Right lobe of liver (tissue), 6 donors: ENCODE results near the gene ERC2. TPM values are rescaled to one million over a fixed set of nuclear protein-coding genes. Genes with fewer than 3 reads are reported as not detected.
"Not testable (repeated sequence)": the region's sequence is repeated elsewhere in the genome, so short reads cannot be mapped to it uniquely, and the experiment has no call there.

ENCODE experiments used
- ATAC-seq, 4 donors: fragments of 200-7000 bp; cut with Tn5 transposase; one replicate each; pipeline ENCODE4 v1.9.1; 2020; ENCODE audit warnings: mild to moderate bottlenecking in 4 of 4, moderate library complexity in 4 of 4
- DNase-seq, 3 donors: peaks; one replicate each; pipeline ENCODE4 v3.0.0-alpha.2; 2020
- H3K27ac ChIP-seq, 3 donors: fragments of 200-600 bp; one replicate each; pipeline ENCODE4 v1.8.0; 2022
- H3K27me3 ChIP-seq, 2 donors: fragments of 200-600 bp; one replicate each; pipeline ENCODE4 v1.8.0; 2022
- H3K36me3 ChIP-seq, 4 donors: fragments of 200-600 bp; sonication (generic) in 1 of 4; one replicate each; pipeline versions ENCODE4 v1.5.1 to v1.8.0; 2017 to 2022; ENCODE audit warnings: control low read depth in 1 of 4
- H3K4me1 ChIP-seq, 4 donors: fragments of 200-600 bp; sonication (generic) in 1 of 4; one replicate each; pipeline versions ENCODE4 v1.5.1 to v1.8.0; 2017 to 2022; ENCODE audit warnings: control low read depth in 1 of 4
- H3K4me3 ChIP-seq, 3 donors: fragments of 200-600 bp; one replicate each; pipeline ENCODE4 v1.8.0; 2022
- H3K9me3 ChIP-seq, 4 donors: fragments of 200-600 bp; sonication (generic) in 1 of 4; one replicate each; pipeline versions ENCODE4 v1.5.1 to v1.8.0; 2017 to 2022; ENCODE audit warnings: control low read depth in 1 of 4
- CTCF ChIP-seq, 4 donors: fragments of 200-600 bp in 3 of 4; fragments of 450-650 bp in 1 of 4; IDR thresholded peaks; one replicate each; pipeline versions ENCODE4 v1.5.1 to v1.8.0; 2016 to 2022; ENCODE audit warnings: antibody characterized with exemption in 4 of 4, mild to moderate bottlenecking in 2 of 4
- POLR2A ChIP-seq: fragments of 450-650 bp; IDR thresholded peaks from one replicate; pipeline ENCODE4 v1.6.1; 2017; ENCODE audit warnings: antibody characterized with exemption, mild to moderate bottlenecking
- WGBS: methylation state at CpG from one replicate; pipeline ENCODE4 v1.1.6; 2018; ENCODE audit warnings: low coverage, low lambda C conversion rate; ENCODE audit not compliant: insufficient coverage; ENCODE audit errors: missing lambda C conversion rate; 5-methylcytosine and 5-hydroxymethylcytosine counted together
- intact Hi-C, 2 donors: fragments of 100-400 bp; cut with DNase I; formaldehyde crosslinking; loops; one replicate each; pipeline versions ENCODE4 v1.11.2 to v1.14.1; 2022
- long read RNA-seq: library from polyadenylated mRNA; unstranded; transcript quantifications from one replicate; pipeline ENCODE4 v2.0.0, GENCODE V29; 2019
- total RNA-seq, 6 experiments: library from RNA; depleted of rRNA in 2 of 6; stranded (reverse); fragments of >200 nt in 2 of 6; fragmentation: NEBNext Ultra II Directional in 3 of 6; extraction: Animal tissue kit (Norgen Biotek cat#: 25700) in 3 of 6; gene quantifications; one replicate each; pipeline versions ENCODE4 v1.1.0 to v1.2.4, GENCODE V29; 2016 to 2023
- donor health status: DM: no; HTN: yes; CAD: no.
- donor health status: DM: no; HTN: no; CAD: no.
- donor health status: DM: no; HTN: no; CAD: no.
- donor health status: DM: no; HTN: yes; CAD: no.
- donor health status: DM: no; HTN: yes; CAD: no.

The ERC2 gene
- not detected for total RNA-seq
- long read RNA-seq, result 0 reads

GRCh38 chr3:56468184-56469106 is at the start of gene ERC2:
Gene ERC2 (minus strand): TSS chr3:56468467.
- 9% methylated on average over 35 of the region's 82 CpGs for WGBS
- H3K9me3 ChIP-seq, result no peaks in the 10 kb centered on the region
- H3K27me3 ChIP-seq, result peaks cover 0 to 12% of the 10 kb centered on the region in 2 donors
- H3K4me3 ChIP-seq, result peak within 1 kb of the TSS in 1 of 3 donors; percentile 39
- no peaks in the 10 kb centered on the region for H3K36me3 ChIP-seq
- H3K27ac ChIP-seq, result no peak within 1 kb of the TSS
- no peak for TF ChIP-seq POLR2A
- ATAC-seq (peak; percentile 33 to 56 (median 48)), DNase-seq (peak in 2 of 3 donors; percentile 25 to 54)
- H3K4me1 ChIP-seq, result peaks cover 0 to 8% (median 0%) of the 10 kb centered on the region in 4 donors
- intact Hi-C loops, result no loop called here

- TF ChIP-seq POLR2A (no peak), CTCF (IDR thresholded peaks at IDR 0.05) (no peak)
- Histone ChIP-seq H3K36me3 (no peaks in the 10 kb centered on the region), H3K4me1 (no peaks in the 10 kb centered on the region), H3K27me3 (no peaks in the 10 kb centered on the region), H3K4me3 (no peak overlapping the region), H3K27ac (no peak overlapping the region), H3K9me3 (no peaks in the 10 kb centered on the region)
- WGBS, result 35% methylated on average over 3 of the region's 3 CpGs
- no peak for ATAC-seq
- no peak for DNase-seq
- intact Hi-C loops, result no loop called here
Measured at GRCh38 chr3:56502738-56503137, 34.5 kb upstream of the ERC2 start.

GRCh38 chr3:56496376-56496775 is 28.1 kb upstream of the ERC2 start:
- H3K4me3 ChIP-seq, intact Hi-C loops, H3K4me1 ChIP-seq, H3K27ac ChIP-seq, ATAC-seq, H3K9me3 ChIP-seq, H3K36me3 ChIP-seq, DNase-seq, H3K27me3 ChIP-seq: not testable (repeated sequence)
- WGBS, result 33% methylated on average over 4 of the region's 5 CpGs

GRCh38 chr3:56494679-56495322 is 26.5 kb upstream of the ERC2 start:
- TF ChIP-seq CTCF (IDR thresholded peaks at IDR 0.05) (peak; percentile 88 to 92 (median 90)), POLR2A (no peak)
- Histone ChIP-seq H3K27me3 (no peaks in the 10 kb centered on the region), H3K4me3 (no peak overlapping the region), H3K27ac (no peak overlapping the region), H3K36me3 (no peaks in the 10 kb centered on the region), H3K4me1 (no peaks in the 10 kb centered on the region), H3K9me3 (no peaks in the 10 kb centered on the region)
- intact Hi-C loops, result no loop called here
- DNase-seq, result peak; percentile 68 to 85 (median 79)
- ATAC-seq, result peak; percentile 96 to 100 (median 98)
- 0% methylated on average over 5 of the region's 5 CpGs for WGBS

- Histone ChIP-seq H3K36me3 (no peaks in the 10 kb centered on the region), H3K4me1 (no peaks in the 10 kb centered on the region), H3K27me3 (no peaks in the 10 kb centered on the region), H3K4me3 (no peak overlapping the region), H3K27ac (no peak overlapping the region), H3K9me3 (no peaks in the 10 kb centered on the region)
- WGBS, result 30% methylated on average over 2 of the region's 2 CpGs
- intact Hi-C loops, result no loop called here
- no peak for DNase-seq
- ATAC-seq, result no peak
- TF ChIP-seq CTCF (IDR thresholded peaks at IDR 0.05) (no peak), POLR2A (no peak)
Measured at GRCh38 chr3:56491566-56491965, 23.3 kb upstream of the ERC2 start.
